ENCODE results near the gene CDCP2.

- no peak for TF ChIP-seq CTCF (IDR thresholded peaks at IDR 0.05; ENCODE audit: insufficient read depth, low read length)
- TF ChIP-seq GABPA (IDR thresholded peaks at IDR 0.05; ENCODE audit: low read depth), result no peak
- no peak for TF ChIP-seq POLR2AphosphoS5 (IDR thresholded peaks at IDR 0.05; ENCODE audit: low read depth)
Measured at GRCh38 chr1:54103414-54103813, 49.4 kb downstream of the CDCP2 start.
